ENCODE measurements around the gene WIPI1. TPM values are rescaled to one million over a fixed set of nuclear protein-coding genes. Genes with fewer than 3 reads are reported as not detected.

Gene WIPI1
- total and polyA plus RNA-seq, 2 of the 13 experiments (the other 11 are each of a cell fraction or from before 2014, with no cell fraction given): 29.4 to 141 TPM

- peak; percentile 69; the same call in 1 of the 2 replicates for TF ChIP-seq BRF2 (CRISPR knock-in tag; IDR thresholded peaks at IDR 0.05)
- TF ChIP-seq SALL2 (CRISPR knock-in tag; IDR thresholded peaks at IDR 0.05): peak; percentile 33; the same call in 1 of the 2 replicates
- peak; percentile 89 for TF ChIP-seq CEBPB (IDR thresholded peaks at IDR 0.05; ENCODE audit: borderline replicate concordance, low read depth, low read length)
- TF ChIP-seq, protein P1, sequence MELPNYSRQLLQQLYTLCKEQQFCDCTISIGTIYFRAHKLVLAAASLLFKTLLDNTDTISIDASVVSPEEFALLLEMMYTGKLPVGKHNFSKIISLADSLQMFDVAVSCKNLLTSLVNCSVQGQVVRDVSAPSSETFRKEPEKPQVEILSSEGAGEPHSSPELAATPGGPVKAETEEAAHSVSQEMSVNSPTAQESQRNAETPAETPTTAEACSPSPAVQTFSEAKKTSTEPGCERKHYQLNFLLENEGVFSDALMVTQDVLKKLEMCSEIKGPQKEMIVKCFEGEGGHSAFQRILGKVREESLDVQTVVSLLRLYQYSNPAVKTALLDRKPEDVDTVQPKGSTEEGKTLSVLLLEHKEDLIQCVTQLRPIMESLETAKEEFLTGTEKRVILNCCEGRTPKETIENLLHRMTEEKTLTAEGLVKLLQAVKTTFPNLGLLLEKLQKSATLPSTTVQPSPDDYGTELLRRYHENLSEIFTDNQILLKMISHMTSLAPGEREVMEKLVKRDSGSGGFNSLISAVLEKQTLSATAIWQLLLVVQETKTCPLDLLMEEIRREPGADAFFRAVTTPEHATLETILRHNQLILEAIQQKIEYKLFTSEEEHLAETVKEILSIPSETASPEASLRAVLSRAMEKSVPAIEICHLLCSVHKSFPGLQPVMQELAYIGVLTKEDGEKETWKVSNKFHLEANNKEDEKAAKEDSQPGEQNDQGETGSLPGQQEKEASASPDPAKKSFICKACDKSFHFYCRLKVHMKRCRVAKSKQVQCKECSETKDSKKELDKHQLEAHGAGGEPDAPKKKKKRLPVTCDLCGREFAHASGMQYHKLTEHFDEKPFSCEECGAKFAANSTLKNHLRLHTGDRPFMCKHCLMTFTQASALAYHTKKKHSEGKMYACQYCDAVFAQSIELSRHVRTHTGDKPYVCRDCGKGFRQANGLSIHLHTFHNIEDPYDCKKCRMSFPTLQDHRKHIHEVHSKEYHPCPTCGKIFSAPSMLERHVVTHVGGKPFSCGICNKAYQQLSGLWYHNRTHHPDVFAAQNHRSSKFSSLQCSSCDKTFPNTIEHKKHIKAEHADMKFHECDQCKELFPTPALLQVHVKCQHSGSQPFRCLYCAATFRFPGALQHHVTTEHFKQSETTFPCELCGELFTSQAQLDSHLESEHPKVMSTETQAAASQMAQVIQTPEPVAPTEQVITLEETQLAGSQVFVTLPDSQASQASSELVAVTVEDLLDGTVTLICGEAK (IDR thresholded peaks at IDR 0.05): no peak
- TF ChIP-seq, protein P1 (CRISPR knock-in tag; IDR thresholded peaks at IDR 0.05): no peak; the same call in 1 of the 2 replicates
- no peak; the same call in 1 of the 2 replicates for TF ChIP-seq FLYWCH1 (CRISPR knock-in tag; IDR thresholded peaks at IDR 0.05)
- TF ChIP-seq TBP (CRISPR knock-in tag; IDR thresholded peaks at IDR 0.05): 0 out of 2 replicates have a peak, but pooled peaks have one; percentile 68
- TF ChIP-seq ZFP82 (CRISPR knock-in tag; IDR thresholded peaks at IDR 0.05; ENCODE audit: borderline replicate concordance): no peak
- TF ChIP-seq KLF15 (CRISPR knock-in tag; IDR thresholded peaks at IDR 0.05; ENCODE audit: borderline replicate concordance): 0 out of 2 replicates have a peak, but pooled peaks have one; percentile 73
- peak; percentile 98 for TF ChIP-seq BHLHE40 (IDR thresholded peaks at IDR 0.05; ENCODE audit: low read length)
- peak; percentile 95 for TF ChIP-seq ZBTB4 (CRISPR knock-in tag; IDR thresholded peaks at IDR 0.05; ENCODE audit: borderline replicate concordance)
Observed at GRCh38 chr17:68383443-68384321, 73.6 kb downstream of the WIPI1 start (continued).

All from HepG2 (cell line).